Posterior cingulate gyrus (tissue), 11 donors: ENCODE results near the gene IL6R.
A peak's percentile ranks its signal among the peaks of the same experiment; 100 is the strongest.
"Not testable (repeated sequence)": the region's sequence is repeated elsewhere in the genome, so short reads cannot be mapped to it uniquely, and the experiment has no call there.

Source experiments
- DNase-seq, 10 donors: peaks; one replicate each; pipeline versions ENCODE4 v3.0.0 to v3.0.0-alpha.2; 2020 to 2021; ENCODE audit warnings: mixed read lengths in 3 of 10
- intact Hi-C: fragments of 100-400 bp; cut with DNase I; formaldehyde crosslinking; loops from one replicate; pipeline ENCODE4 v1.15.1; 2023

IL6R gene

DNA sequence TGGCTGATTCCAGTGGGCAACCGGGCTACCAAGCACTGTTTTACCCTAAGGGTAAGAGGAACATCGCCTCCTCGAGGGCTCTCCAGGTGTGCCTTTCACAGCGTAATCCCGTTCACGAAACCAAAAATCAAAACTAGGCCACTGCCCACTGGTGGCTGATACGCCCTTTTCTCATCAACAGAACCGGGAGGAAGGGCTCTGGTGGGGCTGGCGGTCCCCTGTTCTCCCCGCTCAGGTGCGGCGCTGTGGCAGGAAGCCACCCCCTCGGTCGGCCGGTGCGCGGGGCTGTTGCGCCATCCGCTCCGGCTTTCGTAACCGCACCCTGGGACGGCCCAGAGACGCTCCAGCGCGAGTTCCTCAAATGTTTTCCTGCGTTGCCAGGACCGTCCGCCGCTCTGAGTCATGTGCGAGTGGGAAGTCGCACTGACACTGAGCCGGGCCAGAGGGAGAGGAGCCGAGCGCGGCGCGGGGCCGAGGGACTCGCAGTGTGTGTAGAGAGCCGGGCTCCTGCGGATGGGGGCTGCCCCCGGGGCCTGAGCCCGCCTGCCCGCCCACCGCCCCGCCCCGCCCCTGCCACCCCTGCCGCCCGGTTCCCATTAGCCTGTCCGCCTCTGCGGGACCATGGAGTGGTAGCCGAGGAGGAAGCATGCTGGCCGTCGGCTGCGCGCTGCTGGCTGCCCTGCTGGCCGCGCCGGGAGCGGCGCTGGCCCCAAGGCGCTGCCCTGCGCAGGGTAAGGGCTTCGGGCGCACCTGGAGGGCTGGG is at the start of gene IL6R:
IL6R (plus strand) TSS at position 360 of the 763 bp plus-strand sequence; CDS start at position 647, 287 bp downstream.
- intact Hi-C loops, result loop anchor here (10.0 kb wide), 2 partner anchors 60 to 80 kb away; partner anchors contain the start of genes AQP10 and ATP8B2
- peak; percentile 55 to 96 (median 79) for DNase-seq

DNA sequence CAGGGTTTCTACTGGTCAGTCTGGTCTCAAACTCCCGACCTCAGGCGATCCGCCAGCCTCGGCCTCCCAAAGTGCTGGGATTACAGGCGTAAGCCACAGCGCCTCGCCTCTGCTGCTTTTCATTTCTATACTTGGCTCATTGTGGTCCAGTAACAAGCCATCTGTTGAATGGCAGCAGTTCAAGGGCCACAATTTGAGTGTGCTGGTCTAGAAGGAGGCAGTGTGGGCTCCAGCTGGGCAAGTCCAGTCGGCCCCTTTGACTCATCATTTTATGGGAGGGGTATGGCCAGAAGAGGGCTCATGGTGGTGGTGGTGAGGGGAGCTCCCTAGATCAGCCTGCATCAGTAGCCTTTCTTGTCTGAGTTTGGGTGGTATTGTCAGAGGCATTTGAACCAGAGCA is 46.6 kb upstream of the IL6R start:
- intact Hi-C loops, result no loop called here
- peak in 2 of 10 donors; percentile 9 to 55 for DNase-seq

DNA sequence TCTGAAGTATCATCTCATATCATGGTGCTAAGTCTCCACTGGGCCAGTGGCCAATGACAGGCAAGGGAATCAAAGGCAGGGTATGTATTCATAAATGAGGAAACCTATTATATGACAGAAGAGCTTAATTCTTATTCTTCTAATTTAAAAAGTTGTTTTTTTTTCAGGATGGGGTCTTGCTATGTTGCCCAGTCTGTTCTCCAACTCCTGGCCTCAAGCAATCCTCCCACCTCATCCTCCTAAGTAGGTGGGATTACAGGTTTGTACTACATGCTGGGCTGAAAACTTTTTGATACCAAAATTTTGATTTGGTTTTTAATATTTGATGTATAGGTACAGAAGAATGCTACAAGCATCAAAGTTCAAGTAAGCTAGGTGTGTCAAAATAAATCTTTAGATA is 44.9 kb upstream of the IL6R start:
- peak in 2 of 10 donors; percentile 2 to 18 for DNase-seq
- intact Hi-C loops, result no loop called here

DNA sequence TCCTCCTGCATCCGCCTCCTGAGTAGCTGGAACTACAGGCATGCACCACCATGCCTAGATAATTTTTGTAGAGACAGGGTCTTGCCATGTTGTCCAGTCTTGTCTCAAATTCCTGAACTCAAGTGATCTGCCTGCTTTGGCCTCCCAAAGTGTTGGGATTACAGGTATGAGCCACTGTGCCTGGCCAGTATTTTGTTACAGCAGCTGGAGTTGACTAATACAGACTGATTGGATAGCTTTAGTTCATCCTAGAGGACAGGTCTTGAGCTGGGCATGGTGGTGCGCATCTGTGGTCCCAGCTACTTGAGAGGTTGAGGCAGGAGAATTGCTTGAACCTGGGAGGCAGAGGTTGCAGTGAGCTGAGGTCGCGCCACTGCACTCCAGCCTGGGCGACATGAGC is 44.3 kb upstream of the IL6R start:
- DNase-seq, result peak in 1 of 10 donors; percentile 0
- intact Hi-C loops, result not testable (repeated sequence)

DNA sequence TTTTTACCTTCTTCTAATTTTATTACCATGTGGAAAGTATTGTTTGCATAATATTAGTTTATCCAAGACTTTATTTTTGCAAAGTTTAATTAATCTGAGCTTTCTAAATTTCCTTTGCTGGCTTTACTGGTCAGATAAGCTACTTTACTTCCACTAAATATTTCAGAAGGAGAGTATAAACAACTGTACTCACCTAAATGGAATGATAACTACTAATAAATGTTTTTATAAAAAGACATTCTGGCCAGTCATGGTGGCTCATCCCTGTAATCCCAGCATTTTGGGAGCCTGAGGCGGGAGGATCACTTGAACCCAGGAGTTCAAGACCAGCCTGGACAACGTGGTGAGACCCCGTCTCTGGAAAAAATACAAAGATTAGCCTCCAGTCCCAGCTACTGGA is 43.8 kb upstream of the IL6R start:
- intact Hi-C loops, result no loop called here
- DNase-seq, result peak in 1 of 10 donors; percentile 13

DNA sequence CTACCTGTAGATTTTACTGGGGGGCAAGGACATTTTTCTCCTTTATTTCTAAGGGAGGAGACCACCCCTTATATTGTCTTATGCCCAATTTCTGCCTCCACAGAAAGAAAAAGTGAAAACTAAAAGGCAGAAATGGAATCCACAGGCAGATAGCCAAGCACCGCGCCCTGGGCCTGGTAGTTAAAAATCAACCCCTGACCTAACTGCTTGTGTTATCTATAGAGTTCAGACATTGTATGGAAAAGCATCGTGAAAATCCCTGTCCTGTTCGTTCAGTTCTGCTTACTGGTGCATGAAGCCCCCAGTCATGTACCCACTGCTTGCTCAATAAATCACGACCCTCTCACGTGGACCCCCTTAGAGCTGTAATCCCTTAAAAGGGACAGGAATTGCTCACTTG is 33.7 kb upstream of the IL6R start:
- DNase-seq, result no peak
- intact Hi-C loops, result loop anchor here (10.0 kb wide), 1 partner anchor 353 kb away; no protein-coding TSS in a partner anchor

DNA sequence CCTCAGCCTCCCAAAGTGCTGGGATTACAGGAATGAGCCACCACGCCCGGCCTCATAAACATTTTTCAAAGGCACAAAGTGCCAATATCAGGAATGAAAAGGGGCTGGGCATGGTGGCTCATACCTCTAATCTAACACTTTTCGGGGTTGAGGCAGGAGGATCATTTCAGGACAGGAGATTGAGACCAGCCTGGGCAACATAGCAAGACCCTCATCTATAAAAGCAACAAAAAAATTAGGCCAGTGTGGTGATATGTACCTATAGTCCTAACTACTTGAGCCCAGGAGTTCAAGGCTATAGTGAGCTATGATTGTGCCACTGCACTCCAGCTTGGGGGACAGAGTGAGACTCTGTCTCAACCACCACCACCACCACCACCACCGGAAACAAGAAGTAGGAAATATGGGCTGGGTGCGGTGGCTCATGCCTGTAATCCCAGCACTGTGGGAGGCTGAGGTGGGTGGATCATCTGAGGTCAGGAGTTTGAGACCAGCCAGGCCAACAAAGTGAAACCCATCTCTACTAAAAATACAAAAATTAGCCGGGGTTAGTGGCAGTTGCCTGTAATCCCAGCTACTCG is 31.3 kb upstream of the IL6R start:
- not testable (repeated sequence) for DNase-seq
- intact Hi-C loops, result loop anchor here (10.0 kb wide), 1 partner anchor 351 kb away; no protein-coding TSS in a partner anchor

DNA sequence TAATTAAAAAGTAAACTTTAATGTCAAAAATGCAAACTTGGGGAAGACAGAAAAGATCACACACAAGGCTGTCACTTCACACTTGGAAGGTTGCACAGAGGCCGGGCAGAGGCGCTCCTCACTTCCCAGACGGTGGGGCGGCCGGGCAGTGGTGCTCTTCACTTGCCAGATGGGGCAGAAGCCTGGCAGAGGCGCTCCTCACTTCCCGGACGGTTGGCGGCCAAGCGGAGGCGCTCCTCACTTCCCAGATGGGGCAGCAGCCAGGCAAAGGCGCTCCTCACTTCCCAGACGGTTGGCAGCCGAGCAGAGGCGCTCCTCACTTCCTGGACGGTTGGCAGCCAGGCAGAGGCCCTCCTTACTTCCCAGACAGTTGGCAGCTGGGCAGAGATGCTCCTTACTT is 25.8 kb upstream of the IL6R start:
- intact Hi-C loops, result loop anchor here (10.0 kb wide), 1 partner anchor 346 kb away; no protein-coding TSS in a partner anchor
- no peak for DNase-seq

DNA sequence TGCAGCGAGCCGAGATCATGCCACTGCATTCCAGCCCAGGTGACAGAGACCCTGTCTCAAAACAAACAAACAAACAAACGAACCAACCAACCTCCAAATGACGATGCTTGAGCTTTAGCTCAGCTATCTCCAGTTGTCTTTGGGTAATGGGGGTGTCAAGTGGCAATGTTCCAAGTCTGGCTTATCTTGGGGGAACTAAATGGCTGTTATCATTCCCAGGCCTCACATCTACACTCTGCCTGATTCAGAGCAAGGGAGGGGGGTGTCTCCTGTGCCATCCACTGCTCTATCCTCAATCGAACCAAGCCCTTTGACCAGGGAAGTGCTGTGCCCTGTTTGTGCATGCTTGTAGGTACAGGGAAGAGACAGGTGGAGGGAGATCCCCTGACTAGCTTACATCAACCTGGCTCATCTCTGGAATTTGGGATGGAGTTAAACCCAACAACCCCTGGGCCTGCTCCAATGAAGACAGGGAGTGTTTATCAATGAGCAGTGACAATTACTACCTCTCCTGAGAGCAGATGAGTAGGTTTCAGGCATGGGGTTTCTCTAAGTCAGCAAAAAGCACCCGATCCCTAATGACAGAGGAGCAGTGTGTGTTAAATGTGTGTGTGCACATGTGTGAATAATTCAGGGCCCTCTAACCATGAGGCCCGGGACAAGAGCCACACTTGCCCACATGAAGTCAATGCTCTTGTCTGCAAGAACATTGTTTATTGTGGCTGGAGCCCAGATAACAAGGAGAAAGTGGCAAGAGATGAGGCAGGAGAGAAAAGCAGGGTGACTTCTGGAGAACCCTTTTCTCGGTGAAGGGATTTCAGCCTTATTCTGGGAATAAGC is 20.3 kb upstream of the IL6R start:
- intact Hi-C loops, result no loop called here
- no peak for DNase-seq

DNA sequence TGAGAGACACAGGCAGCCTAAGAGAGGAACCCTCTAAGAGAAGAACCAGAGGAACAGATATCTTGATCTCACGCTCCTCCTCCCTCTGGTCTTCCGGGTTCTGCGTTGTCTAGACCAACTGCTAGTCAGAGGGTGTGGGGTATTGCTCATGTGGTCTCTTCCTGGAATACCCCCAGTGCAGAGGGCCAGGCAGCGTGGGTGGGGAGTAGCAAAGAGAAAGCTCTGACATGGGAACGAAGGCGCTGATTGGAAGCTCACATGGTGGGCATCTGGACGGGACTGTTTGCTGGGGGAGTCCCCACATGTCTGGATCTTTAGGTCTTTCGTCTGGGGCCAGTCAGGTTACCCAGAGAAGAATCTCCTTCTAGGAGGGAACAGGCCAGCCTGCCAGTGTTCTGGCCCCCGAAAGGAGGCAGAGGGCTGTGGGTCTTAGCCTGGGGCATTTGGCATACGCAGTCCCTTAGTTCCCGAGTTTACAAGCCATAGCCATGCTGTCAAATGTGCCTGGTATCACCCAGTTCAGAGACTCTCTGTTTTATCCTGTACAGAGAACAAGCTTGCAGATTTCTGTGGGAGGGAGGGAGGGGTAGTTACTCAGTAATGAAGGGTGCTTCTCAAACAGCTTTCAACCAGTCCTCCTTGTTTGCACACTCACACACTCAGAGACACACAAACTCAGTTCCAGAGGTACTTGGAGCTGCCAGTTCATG is 18.3 kb upstream of the IL6R start:
- intact Hi-C loops, result no loop called here
- no peak for DNase-seq

DNA sequence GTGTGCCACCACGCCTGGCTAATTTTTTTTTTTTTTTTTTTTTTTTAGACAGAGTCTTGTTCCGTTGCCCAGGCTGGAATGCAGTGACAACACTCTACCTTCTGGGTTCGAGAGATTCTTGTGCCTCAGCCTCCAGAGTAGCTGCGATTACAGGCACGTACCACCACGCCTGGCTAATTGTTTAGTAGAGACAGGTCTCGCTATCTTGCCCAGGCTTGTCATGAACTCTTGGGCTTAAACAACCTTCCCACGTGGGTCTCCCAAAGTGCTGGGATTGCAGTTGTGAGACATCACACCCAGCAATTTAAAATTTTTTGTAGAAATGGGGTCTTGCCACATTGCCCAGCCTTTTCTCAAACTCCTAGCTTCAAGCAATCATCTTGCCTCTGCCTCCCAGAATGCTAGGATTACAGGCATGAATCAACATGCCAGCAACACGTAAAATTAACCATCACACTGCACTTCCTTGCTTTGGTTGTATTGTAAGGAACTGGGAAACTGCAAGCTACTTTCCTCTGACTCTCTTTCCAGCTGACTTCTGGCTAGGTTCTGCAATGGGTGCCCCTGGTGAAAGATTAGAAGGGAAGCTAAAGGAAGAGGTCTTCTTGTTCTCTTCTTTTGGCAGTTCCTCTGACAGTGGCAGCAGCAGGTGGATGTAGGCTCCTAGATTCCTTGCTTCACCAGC is 13.9 kb upstream of the IL6R start:
- intact Hi-C loops, result no loop called here

DNA sequence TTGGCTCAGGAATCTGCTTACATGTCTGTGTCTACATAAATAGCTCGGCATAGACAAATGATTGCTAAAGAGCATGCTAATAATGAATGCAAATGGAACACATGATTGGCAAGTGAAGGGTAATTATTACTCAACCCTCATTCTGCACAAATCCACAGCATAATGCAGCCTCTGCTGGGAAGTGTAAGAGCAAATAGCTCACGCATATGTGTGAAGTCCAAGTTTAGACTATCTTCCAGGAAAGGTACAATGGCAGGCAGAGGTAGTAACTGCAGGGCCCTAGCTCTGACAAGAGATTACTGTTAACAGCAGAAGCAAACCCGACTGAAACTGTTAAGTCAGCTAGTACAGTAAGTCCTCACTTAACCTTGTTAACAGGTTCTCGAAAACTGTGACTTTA is 7.0 kb upstream of the IL6R start:
- no peak for DNase-seq
- intact Hi-C loops, result no loop called here

More for the DNA sequence above, 13.9 kb upstream of the IL6R start:
- no peak for DNase-seq

DNA sequence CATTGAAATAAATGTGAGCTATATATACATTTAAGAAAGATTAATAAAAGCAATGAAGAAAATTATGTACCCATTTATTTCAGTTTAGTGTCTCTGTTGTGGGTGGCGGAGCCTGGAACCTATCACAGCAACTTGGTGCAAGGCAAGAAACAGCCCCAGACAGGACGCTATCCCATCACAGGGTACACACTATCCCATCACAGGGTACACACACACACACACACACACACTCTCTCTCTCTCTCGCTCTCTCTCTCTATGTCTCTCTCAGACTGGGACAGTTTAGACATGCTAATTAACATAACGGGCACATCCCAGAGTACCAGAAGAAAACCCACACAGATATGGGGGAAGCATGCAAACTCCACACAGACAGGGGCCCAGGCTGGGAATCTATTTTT is 6.5 kb upstream of the IL6R start:
- intact Hi-C loops, result no loop called here
- no peak for DNase-seq

DNA sequence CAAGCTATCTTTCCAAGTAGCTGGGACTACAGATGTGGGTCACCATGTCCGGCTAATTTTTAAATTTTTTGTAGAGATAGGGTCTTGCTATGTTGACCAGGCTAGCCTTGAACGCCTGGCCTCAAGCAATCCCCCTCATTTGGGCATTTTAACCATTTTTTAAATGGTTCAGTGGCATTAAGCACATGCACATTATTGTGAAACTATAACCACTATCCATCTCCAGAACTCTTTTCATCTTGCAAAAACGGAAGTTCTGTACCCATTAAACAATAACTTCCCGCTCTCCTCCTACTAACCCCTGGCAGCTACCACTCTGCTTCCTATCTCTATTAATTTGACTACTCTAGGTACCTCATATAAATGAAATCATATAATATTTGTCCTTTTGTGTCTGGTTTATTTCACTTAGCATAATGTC is 4.8 kb upstream of the IL6R start:
- DNase-seq, result no peak
- intact Hi-C loops, result loop anchor here (10.0 kb wide), 2 partner anchors 64 to 76 kb away; partner anchors contain the start of genes AQP10 and ATP8B2

DNA sequence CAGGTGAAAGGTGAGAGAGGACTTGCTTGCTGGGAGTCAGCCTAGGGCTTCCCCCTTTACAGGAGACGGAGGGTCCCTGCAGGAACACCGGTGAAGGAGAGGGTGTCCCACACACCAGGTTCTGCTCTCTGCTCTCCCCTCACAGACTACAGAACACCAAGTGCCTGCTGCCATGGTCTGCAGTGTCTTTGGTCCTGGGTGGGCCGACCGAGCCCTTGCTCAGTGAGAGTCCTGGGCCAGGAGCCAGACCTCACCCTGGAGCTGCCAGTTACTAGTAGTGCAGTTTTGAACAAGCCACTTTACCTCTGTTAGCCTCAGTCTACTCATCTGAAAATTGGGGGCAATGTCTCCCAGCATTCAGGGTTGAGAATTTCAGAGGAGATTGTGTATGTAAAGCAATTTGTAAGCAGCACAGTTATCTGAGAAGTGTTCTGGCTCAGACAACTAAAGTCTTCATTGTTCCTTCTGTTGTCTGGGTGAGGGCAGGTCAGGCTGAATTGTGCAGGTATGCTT is 2.7 kb upstream of the IL6R start:
- no peak for DNase-seq
- intact Hi-C loops, result loop anchor here (10.0 kb wide), 2 partner anchors 62 to 78 kb away; partner anchors contain the start of genes AQP10 and ATP8B2

DNA sequence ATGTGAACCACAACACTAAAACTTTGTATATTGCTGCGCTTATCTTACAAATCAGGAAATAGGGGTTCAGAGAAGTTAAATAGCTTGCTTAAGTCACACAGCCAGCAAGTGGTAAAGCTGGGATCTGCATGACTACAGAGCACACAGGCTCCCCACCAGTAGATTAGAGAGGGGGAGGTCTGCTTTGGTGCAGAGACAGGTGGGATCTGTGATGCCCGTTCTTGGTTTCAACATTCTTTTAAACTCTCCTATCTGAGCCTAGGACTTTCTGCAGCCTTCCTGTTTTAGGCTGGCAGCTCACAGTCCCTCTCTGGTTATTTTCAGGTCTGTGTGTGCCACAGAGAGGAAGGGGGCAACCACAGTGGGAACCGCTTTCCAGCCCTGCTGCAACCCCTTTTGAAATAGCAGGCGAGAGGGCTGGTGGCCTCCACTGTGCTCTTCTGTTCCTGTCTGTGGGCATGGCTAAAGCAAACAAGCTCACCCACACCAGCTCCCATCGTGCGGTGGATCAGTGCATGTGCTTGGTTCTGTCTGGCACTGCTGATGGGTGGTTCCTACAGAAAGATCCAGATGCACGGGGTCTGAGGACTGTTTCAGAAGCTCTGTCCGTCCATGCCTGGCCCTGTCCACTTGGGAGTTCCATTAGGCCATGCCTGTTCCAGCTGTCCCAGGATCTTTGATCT is 1.7 kb upstream of the IL6R start:
- DNase-seq, result peak in 2 of 10 donors; percentile 22 to 69
- intact Hi-C loops, result loop anchor here (10.0 kb wide), 2 partner anchors 61 to 79 kb away; partner anchors contain the start of genes AQP10 and ATP8B2

DNA sequence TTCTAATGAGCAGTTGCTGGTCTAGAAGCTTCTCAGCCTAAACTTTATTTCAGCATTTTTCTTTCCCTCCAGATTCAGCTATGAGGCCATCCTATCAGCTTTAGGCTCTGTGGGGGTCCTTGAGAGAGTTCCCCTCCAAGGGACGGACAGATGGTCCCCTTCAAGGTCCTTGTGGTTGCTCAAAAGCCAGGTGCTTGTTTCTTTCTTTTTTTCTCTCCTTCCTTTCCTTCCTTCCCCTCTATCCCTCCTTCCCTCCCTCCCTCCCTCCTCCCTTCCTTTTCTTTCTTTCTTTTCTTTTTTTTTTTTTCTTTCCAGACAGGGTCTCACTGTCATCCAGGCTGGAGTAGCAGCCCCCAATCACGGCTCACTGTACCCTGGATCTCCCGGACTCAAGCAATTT is 1.2 kb upstream of the IL6R start:
- intact Hi-C loops, result loop anchor here (10.0 kb wide), 2 partner anchors 61 to 79 kb away; partner anchors contain the start of genes AQP10 and ATP8B2
- peak in 1 of 10 donors; percentile 37 for DNase-seq

DNA sequence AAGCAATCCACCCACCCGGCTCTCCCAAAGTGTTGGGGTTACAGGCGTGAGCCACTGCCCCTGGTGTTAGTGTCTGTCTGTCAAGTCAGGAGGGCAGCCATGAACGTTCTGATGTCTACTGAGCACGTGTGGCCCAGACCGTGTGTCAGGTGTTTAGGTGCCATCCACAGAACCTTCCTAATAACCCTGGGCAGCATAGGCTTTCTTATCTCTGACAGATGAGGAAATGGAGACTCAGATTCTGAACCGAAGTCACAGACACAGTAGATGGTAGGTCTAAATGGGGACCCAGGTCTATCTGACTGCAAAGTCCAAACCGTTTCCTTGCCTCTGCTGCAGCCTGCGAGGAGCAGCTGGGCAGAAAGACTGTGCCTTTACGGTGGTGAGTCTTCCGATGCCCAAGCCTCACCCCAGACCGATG is 622 bp upstream of the IL6R start:
- intact Hi-C loops, result loop anchor here (10.0 kb wide), 2 partner anchors 60 to 80 kb away; partner anchors contain the start of genes AQP10 and ATP8B2
- DNase-seq, result peak in 1 of 10 donors; percentile 55
